ENCODE data around the gene CCNA2. TPM values are rescaled to one million over a fixed set of nuclear protein-coding genes. Genes with fewer than 3 reads are reported as not detected.

Gene CCNA2
- total and polyA plus RNA-seq, 9 of the 15 experiments (the other 6 are each of a cell fraction or from before 2014, with no cell fraction given): 37.1 to 197 (median 154) TPM

DNA sequence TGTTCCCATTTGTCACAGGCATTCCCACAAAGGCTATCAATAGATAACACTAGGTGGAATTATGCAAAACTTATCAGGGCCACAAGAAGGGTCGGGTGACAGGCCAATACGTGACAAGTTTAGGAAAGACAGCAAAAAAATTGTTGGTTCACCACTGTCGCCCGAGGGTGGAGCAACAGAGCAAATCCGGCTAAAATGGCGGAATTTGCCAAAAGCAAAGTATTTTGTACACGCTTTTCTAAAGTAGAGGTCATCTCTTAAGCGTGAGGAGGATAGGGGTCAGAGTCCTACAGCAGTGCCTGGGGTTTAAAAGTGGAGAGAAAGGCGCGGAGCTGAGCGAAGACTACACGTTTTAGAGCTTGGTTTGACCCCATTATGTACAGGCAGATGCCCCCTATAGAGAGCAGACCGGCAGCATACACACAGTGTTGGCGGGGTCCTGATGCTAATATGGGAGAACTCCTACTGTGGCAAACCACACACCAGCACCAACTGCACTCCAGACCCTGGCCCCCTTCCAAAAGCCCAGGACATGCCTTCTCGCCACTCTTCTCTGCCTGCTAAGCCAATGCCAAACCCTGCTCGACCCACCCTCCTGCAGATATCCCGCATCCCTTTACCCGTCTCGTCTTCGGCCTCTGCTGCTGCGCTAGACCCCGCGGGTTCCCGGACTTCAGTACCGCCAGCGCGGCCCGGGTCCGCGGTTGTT lies 733 bp downstream of the CCNA2 start (continued):
- TF ChIP-seq SIN3A (IDR thresholded peaks at IDR 0.05; ENCODE audit: borderline replicate concordance in 2 of 2, control insufficient read depth in 1 of 2, low read depth in 2 of 2, low read length in 2 of 2) (peak in 1 of 2 experiments; percentile 83; a peak in 1 of 4 replicates), FOXA1 (IDR thresholded peaks at IDR 0.05; ENCODE audit: borderline replicate concordance) (no peak), SP2 (IDR thresholded peaks at IDR 0.05; ENCODE audit: extremely low read depth, low read depth, low read length, poor library complexity, severe bottlenecking) (no peak), POLR2AphosphoS5 (IDR thresholded peaks at IDR 0.05; ENCODE audit: control insufficient read depth, insufficient read depth, low read depth, low read length) (peak; percentile 39), ARNT (IDR thresholded peaks at IDR 0.05) (no peak; a peak in 1 of 4 replicates), TAF7 (tag; IDR thresholded peaks at IDR 0.05) (peak; percentile 47), IRF2 (CRISPR knock-in tag; IDR thresholded peaks at IDR 0.05) (no peak), SMARCE1 (IDR thresholded peaks at IDR 0.05) (no peak), BACH1 (tag; IDR thresholded peaks at IDR 0.05) (no peak), ZNF551 (CRISPR knock-in tag; IDR thresholded peaks at IDR 0.05) (no peak), PHF21A (IDR thresholded peaks at IDR 0.05; ENCODE audit: borderline replicate concordance, low read depth) (no peak), PTRF (tag; IDR thresholded peaks at IDR 0.05) (no peak), PPARD (CRISPR knock-in tag; IDR thresholded peaks at IDR 0.05) (no peak), SNIP1 (IDR thresholded peaks at IDR 0.05; ENCODE audit: low read depth) (no peak), ZC3H4 (CRISPR knock-in tag; IDR thresholded peaks at IDR 0.05; ENCODE audit: borderline replicate concordance) (no peak)
- TF ChIP-seq, protein P1, sequence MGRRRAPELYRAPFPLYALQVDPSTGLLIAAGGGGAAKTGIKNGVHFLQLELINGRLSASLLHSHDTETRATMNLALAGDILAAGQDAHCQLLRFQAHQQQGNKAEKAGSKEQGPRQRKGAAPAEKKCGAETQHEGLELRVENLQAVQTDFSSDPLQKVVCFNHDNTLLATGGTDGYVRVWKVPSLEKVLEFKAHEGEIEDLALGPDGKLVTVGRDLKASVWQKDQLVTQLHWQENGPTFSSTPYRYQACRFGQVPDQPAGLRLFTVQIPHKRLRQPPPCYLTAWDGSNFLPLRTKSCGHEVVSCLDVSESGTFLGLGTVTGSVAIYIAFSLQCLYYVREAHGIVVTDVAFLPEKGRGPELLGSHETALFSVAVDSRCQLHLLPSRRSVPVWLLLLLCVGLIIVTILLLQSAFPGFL (CRISPR knock-in tag; IDR thresholded peaks at IDR 0.05): 0 out of 2 replicates have a peak, but pooled peaks have one; percentile 20
- TF ChIP-seq, protein P2, sequence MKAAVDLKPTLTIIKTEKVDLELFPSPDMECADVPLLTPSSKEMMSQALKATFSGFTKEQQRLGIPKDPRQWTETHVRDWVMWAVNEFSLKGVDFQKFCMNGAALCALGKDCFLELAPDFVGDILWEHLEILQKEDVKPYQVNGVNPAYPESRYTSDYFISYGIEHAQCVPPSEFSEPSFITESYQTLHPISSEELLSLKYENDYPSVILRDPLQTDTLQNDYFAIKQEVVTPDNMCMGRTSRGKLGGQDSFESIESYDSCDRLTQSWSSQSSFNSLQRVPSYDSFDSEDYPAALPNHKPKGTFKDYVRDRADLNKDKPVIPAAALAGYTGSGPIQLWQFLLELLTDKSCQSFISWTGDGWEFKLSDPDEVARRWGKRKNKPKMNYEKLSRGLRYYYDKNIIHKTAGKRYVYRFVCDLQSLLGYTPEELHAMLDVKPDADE (conservative IDR thresholded peaks at IDR 0.05; ENCODE audit: control insufficient read depth, low read depth, low read length): no peak
- TF ChIP-seq, protein P3, sequence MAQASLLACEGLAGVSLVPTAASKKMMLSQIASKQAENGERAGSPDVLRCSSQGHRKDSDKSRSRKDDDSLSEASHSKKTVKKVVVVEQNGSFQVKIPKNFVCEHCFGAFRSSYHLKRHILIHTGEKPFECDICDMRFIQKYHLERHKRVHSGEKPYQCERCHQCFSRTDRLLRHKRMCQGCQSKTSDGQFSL (CRISPR knock-in tag; IDR thresholded peaks at IDR 0.05): no peak
- TF ChIP-seq, protein P3 (tag; IDR thresholded peaks at IDR 0.05): no peak
- TF ChIP-seq, protein P4, sequence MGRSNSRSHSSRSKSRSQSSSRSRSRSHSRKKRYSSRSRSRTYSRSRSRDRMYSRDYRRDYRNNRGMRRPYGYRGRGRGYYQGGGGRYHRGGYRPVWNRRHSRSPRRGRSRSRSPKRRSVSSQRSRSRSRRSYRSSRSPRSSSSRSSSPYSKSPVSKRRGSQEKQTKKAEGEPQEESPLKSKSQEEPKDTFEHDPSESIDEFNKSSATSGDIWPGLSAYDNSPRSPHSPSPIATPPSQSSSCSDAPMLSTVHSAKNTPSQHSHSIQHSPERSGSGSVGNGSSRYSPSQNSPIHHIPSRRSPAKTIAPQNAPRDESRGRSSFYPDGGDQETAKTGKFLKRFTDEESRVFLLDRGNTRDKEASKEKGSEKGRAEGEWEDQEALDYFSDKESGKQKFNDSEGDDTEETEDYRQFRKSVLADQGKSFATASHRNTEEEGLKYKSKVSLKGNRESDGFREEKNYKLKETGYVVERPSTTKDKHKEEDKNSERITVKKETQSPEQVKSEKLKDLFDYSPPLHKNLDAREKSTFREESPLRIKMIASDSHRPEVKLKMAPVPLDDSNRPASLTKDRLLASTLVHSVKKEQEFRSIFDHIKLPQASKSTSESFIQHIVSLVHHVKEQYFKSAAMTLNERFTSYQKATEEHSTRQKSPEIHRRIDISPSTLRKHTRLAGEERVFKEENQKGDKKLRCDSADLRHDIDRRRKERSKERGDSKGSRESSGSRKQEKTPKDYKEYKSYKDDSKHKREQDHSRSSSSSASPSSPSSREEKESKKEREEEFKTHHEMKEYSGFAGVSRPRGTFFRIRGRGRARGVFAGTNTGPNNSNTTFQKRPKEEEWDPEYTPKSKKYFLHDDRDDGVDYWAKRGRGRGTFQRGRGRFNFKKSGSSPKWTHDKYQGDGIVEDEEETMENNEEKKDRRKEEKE (IDR thresholded peaks at IDR 0.05; ENCODE audit: borderline replicate concordance in 1 of 2, control insufficient read depth in 1 of 2, low read depth in 2 of 2, low read length in 1 of 2): no peak
- TF ChIP-seq, protein P5, sequence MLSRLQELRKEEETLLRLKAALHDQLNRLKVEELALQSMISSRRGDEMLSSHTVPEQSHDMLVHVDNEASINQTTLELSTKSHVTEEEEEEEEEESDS (CRISPR knock-in tag; IDR thresholded peaks at IDR 0.05): no peak

All from K562 (cell line).